Sigmoid colon (tissue), 4 donors: ENCODE data around the gene MMP27.

Source experiments
- CTCF ChIP-seq, 4 experiments: fragments of 450-650 bp in 3 of 4; fragments of 200-600 bp in 1 of 4; IDR thresholded peaks; one replicate each; pipeline ENCODE4 v1.5.1; 2016 to 2019; ENCODE audit warnings: antibody characterized with exemption in 4 of 4, mild to moderate bottlenecking in 3 of 4, moderate library complexity in 2 of 4
- EP300 ChIP-seq, 4 donors: sonication (generic); formaldehyde crosslinking; IDR thresholded peaks; one replicate each; pipeline ENCODE4 v1.6.1; 2017; ENCODE audit warnings: antibody characterized with exemption in 4 of 4
- POLR2A ChIP-seq, 2 donors: fragments of 450-650 bp; IDR thresholded peaks; one replicate each; pipeline ENCODE4 v1.6.1; 2016; ENCODE audit warnings: antibody characterized with exemption in 2 of 2, mild to moderate bottlenecking in 2 of 2, moderate library complexity in 2 of 2
- POLR2AphosphoS5 ChIP-seq, 4 donors: sonication (generic); formaldehyde crosslinking; IDR thresholded peaks; one replicate each; pipeline ENCODE4 v1.6.1; 2017; ENCODE audit warnings: antibody characterized with exemption in 4 of 4

GRCh38 chr11:102695201-102695600 lies 10.4 kb downstream of the MMP27 start:
- TF ChIP-seq EP300 (IDR thresholded peaks at IDR 0.05), result no peak
- no peak for TF ChIP-seq CTCF (IDR thresholded peaks at IDR 0.05)
- TF ChIP-seq POLR2A (IDR thresholded peaks at IDR 0.05), result no peak
- TF ChIP-seq POLR2AphosphoS5 (IDR thresholded peaks at IDR 0.05), result no peak
